Adrenal gland (tissue), 12 donors: ENCODE results near the gene PATE3. TPM values are rescaled to one million over a fixed set of nuclear protein-coding genes. Genes with fewer than 3 reads are reported as not detected.

Experiments used
- DNase-seq, 7 donors: peaks; one replicate each; pipeline ENCODE4 v3.0.0-alpha.2; 2019 to 2020
- H3K27ac ChIP-seq, 5 donors: fragments of 200-600 bp; sonication (generic) in 4 of 5; 1 replicate in 3 of 5; 2 replicates in 2 of 5; pipeline versions ENCODE4 v1.5.1 to v1.8.0; 2016 to 2020; ENCODE audit warnings: mild to moderate bottlenecking in 1 of 5
- H3K27me3 ChIP-seq: fragments of 200-600 bp; 2 replicates; pipeline ENCODE4 v1.8.0; 2021
- H3K36me3 ChIP-seq, 2 donors: fragments of 200-600 bp; replicated peaks in 1 of 2; 1 replicate in 1 of 2; 2 replicates in 1 of 2; pipeline versions ENCODE4 v1.5.1 to v1.8.0; 2018 to 2022
- H3K4me1 ChIP-seq, 2 donors: fragments of 200-600 bp; replicated peaks in 1 of 2; 1 replicate in 1 of 2; 2 replicates in 1 of 2; pipeline versions ENCODE4 v1.5.1 to v1.8.0; 2018 to 2021
- H3K4me3 ChIP-seq, 4 donors: fragments of 200-600 bp; sonication (generic) in 3 of 4; one replicate each; pipeline ENCODE4 v1.5.1; 2016 to 2018
- H3K9me3 ChIP-seq, 3 donors: fragments of 200-600 bp; sonication (generic) in 1 of 3; replicated peaks in 1 of 3; 1 replicate in 2 of 3; 2 replicates in 1 of 3; pipeline versions ENCODE4 v1.5.1 to v1.8.0; 2016 to 2021
- POLR2A ChIP-seq, 2 donors: fragments of 450-650 bp; IDR thresholded peaks; one replicate each; pipeline ENCODE4 v1.6.1; 2017; ENCODE audit warnings: antibody characterized with exemption in 2 of 2, mild to moderate bottlenecking in 2 of 2, moderate library complexity in 1 of 2
- WGBS, 4 donors: extraction: QIAGEN DNeasy Blood & Tissue Kit in 2 of 4; methylation state at CpG; one replicate each; pipeline versions ENCODE4 v1.1.5 to v1.1.7; 2013 to 2017; 5-methylcytosine and 5-hydroxymethylcytosine counted together
- intact Hi-C, 2 donors: fragments of 100-400 bp; cut with DNase I; formaldehyde crosslinking; loops; one replicate each; pipeline versions ENCODE4 v1.14.1 to v1.15.0; 2022 to 2023
- polyA plus RNA-seq, 3 donors: library from polyadenylated mRNA; stranded (reverse); fragments of 200-250 nt in 2 of 3; fragments of 350-450 nt in 1 of 3; fragmentation: Illumina TruSeq in 1 of 3; extraction: RNeasy Lipid Tissue Mini Kit (QIAGEN cat#74804) in 1 of 3; gene quantifications; one replicate each; pipeline ENCODE4 v1.2.3, GENCODE V29; 2013 to 2014
- total RNA-seq, 9 donors: library from RNA; depleted of rRNA in 4 of 9; stranded (reverse); fragments of >200 nt in 4 of 9; fragments of 120-200 nt in 1 of 9; fragmentation: NEBNext Ultra II Directional in 1 of 9; extraction: Animal tissue kit (Norgen Biotek cat#: 25700) in 1 of 9; gene quantifications; one replicate each; pipeline versions ENCODE4 v1.1.0 to v1.2.4, GENCODE V29; 2013 to 2023
- TF ChIP-seq, protein P1 (sequence below), 6 experiments: fragments of 450-650 bp in 4 of 6; fragments of 200-600 bp in 2 of 6; sonication (generic) in 1 of 6; IDR thresholded peaks; 1 replicate in 5 of 6; 2 replicates in 1 of 6; pipeline versions ENCODE4 v1.5.1 to v1.8.0; 2016 to 2021; ENCODE audit warnings: antibody characterized with exemption in 6 of 6, mild to moderate bottlenecking in 2 of 6, moderate library complexity in 1 of 6
- donor health status: healthy with polysubstance abuse.
- donor health status: Bipolar disorder and iron deficiency.
- donor health status: DM: yes; HTN: yes; CAD: no.
- donor health status: DM: no; HTN: no; CAD: no.
- donor health status: DM: no; HTN: no; CAD: no.
- donor health status: DM: yes; HTN: yes; CAD: no.

The PATE3 gene
- total and polyA plus RNA-seq, 12 donors: not detected

GRCh38 chr11:125790825-125791224 lies 2.9 kb downstream of the PATE3 start:
- H3K4me1 ChIP-seq: no peaks in the 10 kb centered on the region
- intact Hi-C loops: no loop called here
- no peaks in the 10 kb centered on the region for H3K9me3 ChIP-seq
- no peak overlapping the region for H3K4me3 ChIP-seq
- no peak overlapping the region for H3K27ac ChIP-seq
- WGBS, 4 donors: 88 to 91% (median 89%) methylated on average over 4 of the region's 4 CpGs
- H3K27me3 ChIP-seq: no peaks in the 10 kb centered on the region
- no peak for DNase-seq
- TF ChIP-seq, protein P1, sequence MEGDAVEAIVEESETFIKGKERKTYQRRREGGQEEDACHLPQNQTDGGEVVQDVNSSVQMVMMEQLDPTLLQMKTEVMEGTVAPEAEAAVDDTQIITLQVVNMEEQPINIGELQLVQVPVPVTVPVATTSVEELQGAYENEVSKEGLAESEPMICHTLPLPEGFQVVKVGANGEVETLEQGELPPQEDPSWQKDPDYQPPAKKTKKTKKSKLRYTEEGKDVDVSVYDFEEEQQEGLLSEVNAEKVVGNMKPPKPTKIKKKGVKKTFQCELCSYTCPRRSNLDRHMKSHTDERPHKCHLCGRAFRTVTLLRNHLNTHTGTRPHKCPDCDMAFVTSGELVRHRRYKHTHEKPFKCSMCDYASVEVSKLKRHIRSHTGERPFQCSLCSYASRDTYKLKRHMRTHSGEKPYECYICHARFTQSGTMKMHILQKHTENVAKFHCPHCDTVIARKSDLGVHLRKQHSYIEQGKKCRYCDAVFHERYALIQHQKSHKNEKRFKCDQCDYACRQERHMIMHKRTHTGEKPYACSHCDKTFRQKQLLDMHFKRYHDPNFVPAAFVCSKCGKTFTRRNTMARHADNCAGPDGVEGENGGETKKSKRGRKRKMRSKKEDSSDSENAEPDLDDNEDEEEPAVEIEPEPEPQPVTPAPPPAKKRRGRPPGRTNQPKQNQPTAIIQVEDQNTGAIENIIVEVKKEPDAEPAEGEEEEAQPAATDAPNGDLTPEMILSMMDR (IDR thresholded peaks at IDR 0.05): no peak
- no peak for TF ChIP-seq POLR2A (IDR thresholded peaks at IDR 0.05)
- no peaks in the 10 kb centered on the region for H3K36me3 ChIP-seq

GRCh38 chr11:125797641-125798040 lies 9.7 kb downstream of the PATE3 start:
- intact Hi-C loops: no loop called here
- Histone ChIP-seq H3K27me3 (no peaks in the 10 kb centered on the region), H3K27ac (no peak overlapping the region), H3K4me3 (no peak overlapping the region), H3K36me3 (no peaks in the 10 kb centered on the region), H3K4me1 (no peaks in the 10 kb centered on the region), H3K9me3 (peaks cover 0 to 13% (median 11%) of the 10 kb centered on the region in 3 donors)
- WGBS, 4 donors: 42 to 45% (median 43%) methylated on average over 4 of the region's 4 CpGs
- TF ChIP-seq, protein P1 (IDR thresholded peaks at IDR 0.05): no peak
- TF ChIP-seq POLR2A (IDR thresholded peaks at IDR 0.05): no peak
- DNase-seq: no peak

- DNase-seq: no peak
- Histone ChIP-seq H3K9me3 (peaks cover 0 to 17% (median 11%) of the 10 kb centered on the region in 3 donors), H3K4me1 (no peaks in the 10 kb centered on the region), H3K36me3 (no peaks in the 10 kb centered on the region), H3K27ac (no peak overlapping the region), H3K27me3 (no peaks in the 10 kb centered on the region), H3K4me3 (no peak overlapping the region)
- 39 to 77% (median 63%) methylated on average over 2 of the region's 2 CpGs for WGBS, 4 donors
- TF ChIP-seq, protein P1 (IDR thresholded peaks at IDR 0.05): no peak
- intact Hi-C loops: no loop called here
Observed at GRCh38 chr11:125799808-125800207, 11.9 kb downstream of the PATE3 start.

GRCh38 chr11:125802387-125802786 lies 14.5 kb downstream of the PATE3 start:
- intact Hi-C loops: no loop called here
- Histone ChIP-seq H3K27ac (no peak overlapping the region), H3K4me3 (no peak overlapping the region), H3K27me3 (no peaks in the 10 kb centered on the region), H3K36me3 (no peaks in the 10 kb centered on the region), H3K9me3 (peaks cover 0 to 17% (median 11%) of the 10 kb centered on the region in 3 donors), H3K4me1 (no peaks in the 10 kb centered on the region)
- TF ChIP-seq POLR2A (IDR thresholded peaks at IDR 0.05): no peak
- TF ChIP-seq, protein P1 (IDR thresholded peaks at IDR 0.05): no peak
- DNase-seq: no peak
- WGBS, 4 donors: 0 to 93% (median 66%) methylated on average over 1 of the region's 1 CpG
